Stimulated activated CD4-positive, alpha-beta T cell treated with anti-CD3 and anti-CD28 coated beads, Interleukin-12 subunit alpha, Interleukin-12 subunit beta, amount 100 ng/mL, for 4 hours (primary cell): ENCODE results near the gene SLC18A3.

Experiments used
- DNase-seq: peaks from one replicate; pipeline ENCODE4 v3.0.0-alpha.2; 2020

Gene SLC18A3

GRCh38 chr10:49612513-49613164, 2.5 kb downstream of the SLC18A3 start:
- no peak for DNase-seq

- no peak for DNase-seq
These were observed 3.2 kb downstream of the SLC18A3 start for GRCh38 chr10:49613165-49613881.

DNA sequence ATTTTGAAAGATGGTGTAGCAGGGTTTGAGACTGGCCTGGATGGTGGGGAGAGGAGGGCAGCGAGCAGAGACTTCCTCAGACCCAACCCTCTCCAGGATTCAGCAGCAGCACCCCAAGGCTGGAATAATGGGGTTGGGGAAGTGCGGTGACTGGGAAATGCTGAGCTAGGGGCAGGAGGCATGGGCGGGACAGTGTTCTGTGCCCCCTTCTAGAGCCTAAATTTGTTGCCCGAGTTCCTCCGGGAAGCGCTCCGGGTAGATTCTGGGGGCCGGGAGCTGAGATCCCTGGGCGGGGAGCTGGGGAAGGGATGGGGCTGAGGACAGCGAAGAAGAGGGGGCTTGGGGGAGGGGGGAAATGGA, 3.8 kb downstream of the SLC18A3 start, which contains the start of gene CHAT:
TSS of gene CHAT (plus strand) at position 156 of the 360 bp plus-strand sequence. CDS start at position 309, 153 bp downstream.
- DNase-seq: no peak

- no peak for DNase-seq
These were observed 4.4 kb downstream of the SLC18A3 start for GRCh38 chr10:49614242-49615198.

- DNase-seq: no peak
These were observed 5.1 kb downstream of the SLC18A3 start for GRCh38 chr10:49615213-49615612.

DNA sequence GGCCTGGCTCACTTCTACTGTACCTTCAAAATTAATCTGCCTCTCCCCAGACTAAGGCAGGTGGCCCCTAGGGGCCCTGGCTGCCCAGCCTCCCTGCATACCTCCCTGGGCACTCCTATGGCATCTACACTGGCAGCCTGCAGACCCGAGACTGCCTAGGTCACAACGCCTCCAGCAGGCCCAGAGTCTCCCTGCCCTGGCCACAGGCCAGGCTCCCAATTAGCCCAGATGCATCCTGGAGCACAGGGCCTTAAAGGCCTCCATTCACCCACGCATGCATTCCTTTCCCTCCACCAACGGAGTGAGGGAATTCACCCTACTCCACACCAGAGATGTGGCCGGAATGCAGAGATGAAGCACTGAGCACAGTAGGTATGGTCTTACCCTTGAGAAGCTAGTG, 5.6 kb downstream of the SLC18A3 start:
- no peak for DNase-seq

DNA sequence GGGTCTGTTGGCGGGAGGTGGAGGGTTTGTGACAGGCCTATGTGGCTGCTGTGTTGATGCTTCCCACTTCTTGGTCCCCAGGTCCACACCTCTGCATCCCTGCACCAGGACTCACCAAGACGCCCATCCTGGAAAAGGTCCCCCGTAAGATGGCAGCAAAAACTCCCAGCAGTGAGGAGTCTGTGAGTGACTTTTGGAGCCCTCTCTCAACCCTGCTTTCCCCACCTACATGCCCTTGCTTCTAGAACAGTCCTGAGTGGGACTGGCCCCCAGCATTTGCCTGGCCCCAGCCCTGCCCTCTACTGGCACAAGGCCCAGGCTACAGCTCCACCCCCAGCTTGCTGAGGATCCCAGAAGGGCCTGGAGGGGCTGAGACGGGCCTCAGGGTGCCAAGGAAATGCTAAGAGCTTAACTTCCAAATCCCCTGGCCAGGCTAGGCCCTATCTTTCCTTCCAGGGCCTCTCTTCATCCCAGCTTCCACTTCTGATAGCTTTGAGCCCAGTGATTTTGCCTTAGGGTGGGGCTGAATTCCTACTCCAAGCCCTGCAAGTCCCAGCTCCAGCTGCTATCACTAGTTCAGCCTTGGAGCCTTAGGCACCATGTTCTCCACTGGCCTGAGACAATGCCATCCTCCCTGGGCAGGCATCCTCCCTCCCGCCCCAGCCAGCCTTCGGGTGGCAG, 6.5 kb downstream of the SLC18A3 start:
- no peak for DNase-seq

DNA sequence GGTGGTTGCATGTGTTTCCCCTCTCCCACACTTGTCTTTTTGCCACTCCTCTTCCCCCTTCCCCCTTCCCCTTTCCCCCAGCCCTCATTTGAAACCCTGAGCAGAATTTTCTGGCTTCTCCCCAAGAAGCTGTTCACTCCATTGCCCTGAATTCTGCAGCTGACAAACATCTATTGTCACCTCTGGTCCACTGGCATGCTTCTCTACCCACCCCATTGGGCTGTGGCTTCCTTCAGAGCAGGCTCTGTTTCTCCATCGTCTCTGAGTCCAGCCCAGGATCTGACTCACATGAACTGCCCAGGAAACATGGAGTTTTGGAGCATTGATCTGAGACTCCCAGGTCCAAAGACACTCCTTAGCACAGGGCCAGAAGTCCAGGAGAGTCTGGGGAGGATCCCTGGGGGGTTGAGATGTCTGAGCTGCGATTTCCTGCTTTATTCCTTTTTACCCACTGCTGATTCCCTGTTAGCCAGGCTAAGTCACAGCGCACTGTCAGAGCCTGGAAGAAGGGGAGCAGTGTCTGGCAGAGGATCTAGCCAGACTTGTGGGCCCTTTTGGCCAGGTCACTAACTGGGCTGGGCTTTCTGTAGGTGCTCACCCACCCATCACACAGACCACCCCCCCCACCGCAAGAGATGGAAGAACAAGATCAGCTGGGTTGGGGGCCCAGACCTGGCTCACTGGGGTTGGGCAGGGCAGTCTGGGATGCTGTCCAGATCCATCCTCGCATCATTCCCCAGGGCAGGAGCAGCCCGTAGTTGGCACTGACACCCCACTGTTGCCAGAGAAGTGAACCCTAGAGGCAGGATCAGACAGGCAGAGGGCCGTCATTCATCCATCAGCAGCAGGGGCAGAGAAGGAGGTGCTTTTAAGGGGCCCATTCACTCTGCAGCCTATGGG, 7.3 kb downstream of the SLC18A3 start:
- DNase-seq: no peak

GRCh38 chr10:49618821-49619220, 8.7 kb downstream of the SLC18A3 start:
- no peak for DNase-seq

GRCh38 chr10:49619613-49620012, 9.5 kb downstream of the SLC18A3 start:
- no peak for DNase-seq

DNA sequence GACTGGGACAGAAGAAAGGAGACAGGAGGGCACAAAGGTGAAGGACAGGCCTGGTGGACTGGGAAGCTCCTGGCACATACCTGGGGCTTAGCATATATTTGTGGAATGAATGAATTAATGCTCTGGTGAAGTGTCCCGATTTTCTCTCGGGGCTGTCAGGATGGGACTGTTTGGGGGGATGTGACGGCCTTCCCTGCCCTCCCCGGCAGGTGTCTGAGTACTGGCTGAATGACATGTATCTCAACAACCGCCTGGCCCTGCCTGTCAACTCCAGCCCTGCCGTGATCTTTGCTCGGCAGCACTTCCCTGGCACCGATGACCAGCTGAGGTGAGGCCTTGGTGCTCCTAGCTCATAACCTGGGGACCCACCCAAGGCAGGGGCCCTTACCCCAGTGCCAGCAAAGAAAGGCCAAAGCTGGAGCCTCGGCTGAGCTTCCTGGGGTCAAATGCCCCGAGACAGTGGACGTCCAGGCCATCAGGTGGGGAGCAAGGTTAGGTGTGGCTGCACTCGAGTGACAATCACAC, 10.2 kb downstream of the SLC18A3 start:
- DNase-seq: no peak

- DNase-seq: no peak
These were observed 10.8 kb downstream of the SLC18A3 start for GRCh38 chr10:49620841-49621378.

DNA sequence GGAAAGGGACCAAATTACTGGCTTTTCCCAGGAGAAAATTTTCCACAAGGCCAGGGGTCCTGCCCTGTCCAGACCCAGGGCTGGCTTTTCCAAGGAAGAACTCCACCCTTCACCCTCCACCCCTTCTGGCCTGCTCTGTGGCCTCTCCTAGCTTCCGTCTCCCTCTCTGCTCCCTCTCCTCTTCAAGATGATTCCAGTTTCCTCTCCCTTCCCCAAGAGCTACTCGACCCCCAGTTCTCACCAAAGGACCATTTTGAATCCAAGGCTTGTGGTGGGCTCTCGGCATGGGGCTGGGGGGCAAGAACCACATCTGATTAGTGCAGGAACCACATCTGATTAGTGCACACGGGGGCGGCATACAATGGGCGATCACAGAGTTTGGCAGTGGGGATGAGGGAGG, 11.5 kb downstream of the SLC18A3 start:
- no peak for DNase-seq

GRCh38 chr10:49622426-49623425, 12.6 kb downstream of the SLC18A3 start:
- DNase-seq: no peak

GRCh38 chr10:49624629-49625028, 14.5 kb downstream of the SLC18A3 start:
- DNase-seq: no peak

DNA sequence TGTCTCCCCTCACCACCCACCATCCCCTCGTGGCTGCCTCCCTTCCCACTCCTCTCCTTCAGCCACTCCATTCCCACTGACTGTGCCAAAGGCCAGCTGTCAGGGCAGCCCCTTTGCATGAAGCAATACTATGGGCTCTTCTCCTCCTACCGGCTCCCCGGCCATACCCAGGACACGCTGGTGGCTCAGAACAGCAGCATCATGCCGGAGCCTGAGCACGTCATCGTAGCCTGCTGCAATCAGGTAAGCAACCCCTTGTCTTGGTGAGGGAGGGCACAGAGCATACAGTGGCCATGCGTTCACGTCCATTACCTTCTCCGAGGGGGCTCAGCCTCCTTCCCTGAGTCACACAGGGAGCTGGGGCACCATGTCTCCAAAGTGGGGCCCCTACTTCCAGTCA, 15.3 kb downstream of the SLC18A3 start:
- DNase-seq: no peak

GRCh38 chr10:49627038-49627437, 16.9 kb downstream of the SLC18A3 start:
- DNase-seq: no peak

DNA sequence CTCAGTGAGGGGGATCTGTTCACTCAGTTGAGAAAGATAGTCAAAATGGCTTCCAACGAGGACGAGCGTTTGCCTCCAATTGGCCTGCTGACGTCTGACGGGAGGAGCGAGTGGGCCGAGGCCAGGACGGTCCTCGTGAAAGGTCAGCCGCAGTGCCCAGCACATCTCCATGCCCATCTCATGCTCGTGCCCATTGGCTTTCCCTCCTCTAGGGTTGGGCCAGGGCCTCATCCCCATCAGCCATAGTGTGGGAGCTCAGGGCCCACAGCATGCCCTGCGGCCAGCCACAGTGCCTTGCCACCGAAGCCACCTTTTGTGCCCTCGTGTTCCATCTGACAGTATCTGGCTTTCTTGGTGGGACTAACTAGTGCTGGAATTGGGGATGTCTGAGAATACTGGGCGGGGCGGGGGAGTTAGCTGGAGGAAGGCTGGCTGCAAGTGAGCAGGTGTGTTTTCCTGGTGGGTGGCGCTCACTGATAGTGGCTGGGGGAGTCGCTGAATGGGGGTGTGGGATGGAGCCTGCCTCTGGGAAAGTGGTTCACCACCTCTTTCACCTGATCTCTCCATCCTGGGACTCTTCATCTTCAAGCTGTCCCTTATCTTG, 17.6 kb downstream of the SLC18A3 start:
- DNase-seq: no peak

DNA sequence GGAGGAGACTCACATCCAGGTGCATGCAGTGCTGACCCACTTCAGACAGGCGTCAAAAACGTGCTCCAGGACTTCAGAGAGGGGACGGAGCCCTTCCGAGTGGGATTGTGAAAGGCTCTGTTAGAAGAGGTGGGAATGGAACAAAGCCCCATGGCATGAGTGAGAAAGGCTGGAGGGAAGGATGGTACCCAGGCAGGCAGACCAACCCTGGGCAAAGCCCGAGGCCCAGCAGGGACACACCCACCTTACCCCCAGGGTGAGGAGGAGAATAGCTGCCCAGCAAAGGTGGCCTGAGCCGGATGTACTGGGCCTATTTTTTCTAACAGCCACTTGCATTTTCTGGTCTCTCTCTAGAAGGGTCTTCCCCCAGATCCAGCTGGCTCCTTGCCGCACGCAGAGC, 18.5 kb downstream of the SLC18A3 start:
- no peak for DNase-seq
